Panc1 (cell line): ENCODE data around the gene MYCBPAP.

Experiments used
- POLR2AphosphoS5 ChIP-seq: IDR thresholded peaks from 2 replicates; pipeline ENCODE4 v1.6.1; 2012; ENCODE audit warnings: mild to moderate bottlenecking, low read depth, low read length, moderate library complexity
- REST ChIP-seq, 2 experiments: IDR thresholded peaks; 2 replicates each; pipeline ENCODE4 v1.6.1; 2011 to 2012; ENCODE audit warnings: low read depth in 2 of 2, control low read depth in 1 of 2, low read length in 1 of 2, mild to moderate bottlenecking in 1 of 2, moderate library complexity in 1 of 2; ENCODE audit not compliant: insufficient read depth in 1 of 2
- TF ChIP-seq, protein P1 (sequence below): fragments of 450-650 bp; IDR thresholded peaks from 2 replicates; pipeline ENCODE4 v1.5.1; 2017; ENCODE audit warnings: mild to moderate bottlenecking

GRCh38 chr17:50557630-50558029 lies 49.4 kb downstream of the MYCBPAP start:
- TF ChIP-seq, protein P1, sequence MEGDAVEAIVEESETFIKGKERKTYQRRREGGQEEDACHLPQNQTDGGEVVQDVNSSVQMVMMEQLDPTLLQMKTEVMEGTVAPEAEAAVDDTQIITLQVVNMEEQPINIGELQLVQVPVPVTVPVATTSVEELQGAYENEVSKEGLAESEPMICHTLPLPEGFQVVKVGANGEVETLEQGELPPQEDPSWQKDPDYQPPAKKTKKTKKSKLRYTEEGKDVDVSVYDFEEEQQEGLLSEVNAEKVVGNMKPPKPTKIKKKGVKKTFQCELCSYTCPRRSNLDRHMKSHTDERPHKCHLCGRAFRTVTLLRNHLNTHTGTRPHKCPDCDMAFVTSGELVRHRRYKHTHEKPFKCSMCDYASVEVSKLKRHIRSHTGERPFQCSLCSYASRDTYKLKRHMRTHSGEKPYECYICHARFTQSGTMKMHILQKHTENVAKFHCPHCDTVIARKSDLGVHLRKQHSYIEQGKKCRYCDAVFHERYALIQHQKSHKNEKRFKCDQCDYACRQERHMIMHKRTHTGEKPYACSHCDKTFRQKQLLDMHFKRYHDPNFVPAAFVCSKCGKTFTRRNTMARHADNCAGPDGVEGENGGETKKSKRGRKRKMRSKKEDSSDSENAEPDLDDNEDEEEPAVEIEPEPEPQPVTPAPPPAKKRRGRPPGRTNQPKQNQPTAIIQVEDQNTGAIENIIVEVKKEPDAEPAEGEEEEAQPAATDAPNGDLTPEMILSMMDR = no peak
- TF ChIP-seq REST (IDR thresholded peaks at IDR 0.05; ENCODE audit: insufficient read depth in 1 of 2, low read depth in 2 of 2, low read length in 1 of 2) = no peak
- no peak for TF ChIP-seq POLR2AphosphoS5
